Sigmoid colon (tissue), 7 donors: ENCODE data around the gene EVL. TPM values are rescaled to one million over a fixed set of nuclear protein-coding genes. Genes with fewer than 3 reads are reported as not detected.

Experiments
- DNase-seq: peaks from one replicate; pipeline ENCODE4 v3.0.0-alpha.2; 2019
- H3K27ac ChIP-seq, 4 donors: fragments of 200-600 bp; sonication (generic); one replicate each; pipeline ENCODE4 v1.5.1; 2016 to 2019; ENCODE audit warnings: mild to moderate bottlenecking in 1 of 4
- H3K27me3 ChIP-seq, 3 donors: fragments of 200-600 bp; sonication (generic); one replicate each; pipeline ENCODE4 v1.5.1; 2019; ENCODE audit warnings: mild to moderate bottlenecking in 1 of 3
- H3K36me3 ChIP-seq, 4 donors: fragments of 200-600 bp; sonication (generic); one replicate each; pipeline ENCODE4 v1.5.1; 2016 to 2019
- H3K4me1 ChIP-seq, 4 donors: fragments of 200-600 bp; sonication (generic); one replicate each; pipeline ENCODE4 v1.5.1; 2017 to 2019
- H3K4me3 ChIP-seq, 4 donors: fragments of 200-600 bp; sonication (generic); one replicate each; pipeline ENCODE4 v1.5.1; 2017 to 2019; ENCODE audit warnings: mild to moderate bottlenecking in 2 of 4, moderate library complexity in 1 of 4
- H3K9me3 ChIP-seq, 4 donors: fragments of 200-600 bp in 3 of 4; sonication (generic) in 3 of 4; one replicate each; pipeline versions ENCODE4 v1.5.1 to v1.6.1; 2013 to 2019
- CTCF ChIP-seq, 4 experiments: fragments of 450-650 bp in 3 of 4; fragments of 200-600 bp in 1 of 4; IDR thresholded peaks; one replicate each; pipeline ENCODE4 v1.5.1; 2016 to 2019; ENCODE audit warnings: antibody characterized with exemption in 4 of 4, mild to moderate bottlenecking in 3 of 4, moderate library complexity in 2 of 4
- EP300 ChIP-seq, 4 donors: sonication (generic); formaldehyde crosslinking; IDR thresholded peaks; one replicate each; pipeline ENCODE4 v1.6.1; 2017; ENCODE audit warnings: antibody characterized with exemption in 4 of 4
- POLR2A ChIP-seq, 2 donors: fragments of 450-650 bp; IDR thresholded peaks; one replicate each; pipeline ENCODE4 v1.6.1; 2016; ENCODE audit warnings: antibody characterized with exemption in 2 of 2, mild to moderate bottlenecking in 2 of 2, moderate library complexity in 2 of 2
- POLR2AphosphoS5 ChIP-seq, 4 donors: sonication (generic); formaldehyde crosslinking; IDR thresholded peaks; one replicate each; pipeline ENCODE4 v1.6.1; 2017; ENCODE audit warnings: antibody characterized with exemption in 4 of 4
- WGBS, 2 donors: extraction: QIAGEN DNeasy Blood & Tissue Kit; methylation state at CpG; one replicate each; pipeline ENCODE4 v1.1.7; 2013; 5-methylcytosine and 5-hydroxymethylcytosine counted together
- intact Hi-C: fragments of 100-400 bp; cut with DNase I; formaldehyde crosslinking; loops from one replicate; pipeline ENCODE4 v1.15.1; 2023
- polyA plus RNA-seq, 3 donors: library from polyadenylated mRNA; stranded (reverse); fragments of 200-250 nt; gene quantifications; one replicate each; pipeline ENCODE4 v1.2.3, GENCODE V29; 2013
- total RNA-seq, 4 donors: library from RNA; depleted of rRNA; stranded (reverse); fragments of >200 nt; gene quantifications; one replicate each; pipeline ENCODE4 v1.1.0, GENCODE V29; 2016
- donor health status: healthy with polysubstance abuse.
- donor health status: Bipolar disorder and iron deficiency.
- donor health status: healthy.

Gene EVL
- total and polyA plus RNA-seq, 7 donors: 6.5 to 100 (median 27.5) TPM

DNA sequence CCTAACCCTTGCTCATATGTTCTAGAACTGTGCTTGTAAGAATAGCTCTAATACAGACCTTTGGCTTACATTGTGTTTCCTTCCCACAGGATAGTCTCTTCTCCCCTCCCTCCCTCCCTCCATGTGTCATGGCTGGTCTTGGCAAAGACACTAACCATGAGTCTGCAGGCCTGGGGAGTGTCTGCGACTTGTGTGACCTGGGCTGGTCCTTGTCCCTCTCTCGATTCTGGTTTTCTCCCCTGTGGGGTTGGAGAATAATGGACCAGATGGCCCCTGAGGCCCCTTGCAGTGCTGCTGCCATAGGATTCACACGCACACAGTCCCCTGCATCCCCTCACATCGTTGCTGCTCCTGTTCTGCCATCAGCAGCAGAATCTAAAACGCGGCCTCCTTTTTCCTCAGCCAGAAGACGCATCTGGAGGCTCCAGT lies 64.0 kb downstream of the EVL start:
- H3K36me3 ChIP-seq: peaks cover 0 to 36% (median 14%) of the 10 kb centered on the region in 4 donors
- TF ChIP-seq CTCF (IDR thresholded peaks at IDR 0.05) (no peak), EP300 (IDR thresholded peaks at IDR 0.05) (no peak), POLR2A (IDR thresholded peaks at IDR 0.05) (no peak), POLR2AphosphoS5 (IDR thresholded peaks at IDR 0.05) (no peak)
- peaks cover 0 to 7% (median 0%) of the 10 kb centered on the region in 4 donors for H3K4me1 ChIP-seq
- no peak overlapping the region for H3K4me3 ChIP-seq
- no peaks in the 10 kb centered on the region for H3K9me3 ChIP-seq
- 84 to 90% methylated on average over 7 of the region's 7 CpGs for WGBS, 2 donors
- H3K27me3 ChIP-seq: no peaks in the 10 kb centered on the region
- intact Hi-C loops: no loop called here
- no peak overlapping the region for H3K27ac ChIP-seq
- no peak for DNase-seq

GRCh38 chr14:100130521-100130920 lies 65.3 kb downstream of the EVL start:
- TF ChIP-seq POLR2AphosphoS5 (IDR thresholded peaks at IDR 0.05) (no peak), POLR2A (IDR thresholded peaks at IDR 0.05) (no peak), EP300 (IDR thresholded peaks at IDR 0.05) (no peak), CTCF (IDR thresholded peaks at IDR 0.05) (no peak)
- H3K4me1 ChIP-seq: peaks cover 0 to 7% (median 0%) of the 10 kb centered on the region in 4 donors
- no peak overlapping the region for H3K27ac ChIP-seq
- H3K27me3 ChIP-seq: no peaks in the 10 kb centered on the region
- H3K4me3 ChIP-seq: no peak overlapping the region
- intact Hi-C loops: no loop called here
- no peak for DNase-seq
- 63 to 80% methylated on average over 11 of the region's 11 CpGs for WGBS, 2 donors
- no peaks in the 10 kb centered on the region for H3K9me3 ChIP-seq
- H3K36me3 ChIP-seq: peaks cover 4 to 40% (median 14%) of the 10 kb centered on the region in 4 donors

DNA sequence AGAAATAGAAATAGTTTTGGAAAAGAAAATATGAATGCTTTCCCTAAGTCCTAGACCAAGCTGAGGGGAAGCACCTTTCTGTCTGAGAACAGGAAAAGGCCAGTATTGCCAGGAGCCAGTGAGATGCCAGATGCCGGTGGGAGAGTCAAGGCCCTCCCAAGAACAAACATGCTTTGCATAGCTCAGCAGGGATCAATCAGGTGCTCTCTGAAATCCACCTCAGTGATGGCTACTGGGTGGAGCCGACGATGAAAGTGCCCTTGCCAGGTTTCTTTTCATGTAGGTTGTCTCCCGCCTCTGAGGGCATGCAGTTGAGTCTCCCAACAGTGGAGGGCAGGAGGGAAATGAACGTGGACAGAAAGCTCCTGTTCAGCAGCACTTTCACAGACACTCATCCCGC lies 66.0 kb downstream of the EVL start:
- no peak for DNase-seq
- H3K27ac ChIP-seq: no peak overlapping the region
- H3K27me3 ChIP-seq: no peaks in the 10 kb centered on the region
- 21 to 66% methylated on average over 6 of the region's 6 CpGs for WGBS, 2 donors
- intact Hi-C loops: no loop called here
- H3K9me3 ChIP-seq: no peaks in the 10 kb centered on the region
- peaks cover 0 to 7% (median 0%) of the 10 kb centered on the region in 4 donors for H3K4me1 ChIP-seq
- TF ChIP-seq EP300 (IDR thresholded peaks at IDR 0.05) (no peak), POLR2A (IDR thresholded peaks at IDR 0.05) (no peak), CTCF (IDR thresholded peaks at IDR 0.05) (no peak), POLR2AphosphoS5 (IDR thresholded peaks at IDR 0.05) (no peak)
- H3K4me3 ChIP-seq: no peak overlapping the region
- H3K36me3 ChIP-seq: peaks cover 4 to 40% (median 14%) of the 10 kb centered on the region in 4 donors

- H3K36me3 ChIP-seq: peaks cover 4 to 39% (median 11%) of the 10 kb centered on the region in 4 donors
- intact Hi-C loops: no loop called here
- H3K27ac ChIP-seq: peak overlapping the region in 2 of 4 donors; percentile 2 to 21
- no peaks in the 10 kb centered on the region for H3K9me3 ChIP-seq
- TF ChIP-seq CTCF (IDR thresholded peaks at IDR 0.05): no peak
- no peak for TF ChIP-seq POLR2A (IDR thresholded peaks at IDR 0.05)
- no peak for TF ChIP-seq EP300 (IDR thresholded peaks at IDR 0.05)
- no peak for TF ChIP-seq POLR2AphosphoS5 (IDR thresholded peaks at IDR 0.05)
- H3K4me1 ChIP-seq: peaks cover 0 to 7% (median 0%) of the 10 kb centered on the region in 4 donors
- DNase-seq: no peak
- no peak overlapping the region for H3K4me3 ChIP-seq
- 86 to 88% methylated on average over 25 of the region's 25 CpGs for WGBS, 2 donors
- H3K27me3 ChIP-seq: no peaks in the 10 kb centered on the region
These were observed 67.1 kb downstream of the EVL start for GRCh38 chr14:100132161-100132902.
